ENCODE data around the gene RIMBP2. TPM values are rescaled to one million over a fixed set of nuclear protein-coding genes. Genes with fewer than 3 reads are reported as not detected.

RIMBP2 gene
- total and polyA plus RNA-seq, 9 of the 15 experiments (the other 6 are each of a cell fraction or from before 2014, with no cell fraction given), result not detected

- Histone ChIP-seq H3K79me2 (ENCODE audit: control insufficient read depth, insufficient read depth, low read length) (no peaks in the 10 kb centered on the region), H2AFZ (ENCODE audit: low read depth, low read length) (no peak overlapping the region), H3K9ac (ENCODE audit: insufficient read depth in 1 of 2, low read depth in 2 of 2, low read length in 2 of 2) (no peak overlapping the region), H4K20me1 (replicated peaks; ENCODE audit: control insufficient read depth, insufficient read depth, low read length) (peaks cover 3% of the 10 kb centered on the region; the same call in 1 of the 2 replicates), H3K27ac (ENCODE audit: extremely low read depth, low read depth, low read length) (no peak overlapping the region), H3K36me3 (ENCODE audit: control insufficient read depth, insufficient read depth, low read length) (no peaks in the 10 kb centered on the region), H3K27me3 (ENCODE audit: control insufficient read depth in 2 of 2, insufficient read depth in 2 of 2, low read length in 2 of 2) (peaks cover 15 to 63% of the 10 kb centered on the region in 2 experiments; a peak in 4 of 5 replicates), H3K4me1 (replicated peaks in 1 of 2; ENCODE audit: control insufficient read depth in 2 of 2, insufficient read depth in 2 of 2, low read length in 2 of 2) (0 out of 5 replicates have a peak, but pooled peaks cover 0 to 3% of the 10 kb centered on the region in 2 experiments), H3K4me3 (no peak overlapping the region), H3K9me3 (replicated peaks; ENCODE audit: control insufficient read depth, insufficient read depth, low read depth, low read length) (no peaks in the 10 kb centered on the region), H3K9me1 (ENCODE audit: control insufficient read depth, insufficient read depth, low read length) (no peaks in the 10 kb centered on the region), H3K4me2 (ENCODE audit: insufficient read depth, low read length) (no peak overlapping the region)
- DNase-seq (ENCODE audit: extremely low read depth in 1 of 4, low spot score in 3 of 4) (no peak), FAIRE-seq (no peak), ATAC-seq (no peak)
- BruUV-seq (replicated peaks), result no TSS peak
- intact Hi-C loops (cut with micrococcal nuclease) (no loop called here), in situ Hi-C loops (cut with MboI) (no loop called here)
- POLR2A ChIA-PET, result no interaction called here
- WGBS (ENCODE audit: insufficient coverage, low coverage, missing lambda C conversion rate), result 3% methylated on average over 7 of the region's 7 CpGs
- CTCF ChIA-PET (ENCODE audit: low intra/inter-chr PET ratio), result no interaction called here
- TF ChIP-seq ZNF507 (tag; conservative IDR thresholded peaks at IDR 0.05), result no peak
- no peak for TF ChIP-seq NR4A1 (CRISPR knock-in tag; IDR thresholded peaks at IDR 0.05)
- TF ChIP-seq NR4A1 (tag; IDR thresholded peaks at IDR 0.05), result no peak
- TF ChIP-seq ZNF311 (CRISPR knock-in tag; IDR thresholded peaks at IDR 0.05), result no peak
- TF ChIP-seq SLC30A9 (CRISPR knock-in tag; IDR thresholded peaks at IDR 0.05), result no peak
- no peak for TF ChIP-seq HNRNPK (IDR thresholded peaks at IDR 0.05; ENCODE audit: low read depth, low read length, poor library complexity, severe bottlenecking)
- TF ChIP-seq ILF3 (IDR thresholded peaks at IDR 0.05; ENCODE audit: borderline replicate concordance), result no peak
- TF ChIP-seq CSDE1 (IDR thresholded peaks at IDR 0.05), result no peak
- no peak for TF ChIP-seq THRAP3 (IDR thresholded peaks at IDR 0.05; ENCODE audit: borderline replicate concordance)
- TF ChIP-seq COPS2 (conservative IDR thresholded peaks at IDR 0.05), result no peak
- TF ChIP-seq CEBPZ (IDR thresholded peaks at IDR 0.05; ENCODE audit: borderline replicate concordance, low read depth, low read length), result no peak
- TF ChIP-seq HEY1 (CRISPR knock-in tag; IDR thresholded peaks at IDR 0.05; ENCODE audit: borderline replicate concordance), result no peak
- no peak for TF ChIP-seq TEAD1 (CRISPR knock-in tag; IDR thresholded peaks at IDR 0.05)
- no peak for TF ChIP-seq GTF2B (IDR thresholded peaks at IDR 0.05; ENCODE audit: extremely low read depth, insufficient read length)
Measured at GRCh38 chr12:130461447-130461815, 254.7 kb downstream of the RIMBP2 start.

Data from K562 (cell line).